AG10803 (cell line): ENCODE data around the gene OR9I1.

Experiments used
- DNase-seq: peaks from one replicate; pipeline ENCODE4 v3.0.0; 2010; ENCODE audit warnings: low read depth
- H3K4me3 ChIP-seq: 2 replicates; pipeline ENCODE4 v1.5.1; 2011; ENCODE audit warnings: mild to moderate bottlenecking, low read length, control low read depth
- CTCF ChIP-seq: conservative IDR thresholded peaks from 2 replicates; pipeline ENCODE4 v1.5.1; 2011; ENCODE audit warnings: mild to moderate bottlenecking, low read length, control low read depth, inconsistent platforms

The OR9I1 gene, protein sequence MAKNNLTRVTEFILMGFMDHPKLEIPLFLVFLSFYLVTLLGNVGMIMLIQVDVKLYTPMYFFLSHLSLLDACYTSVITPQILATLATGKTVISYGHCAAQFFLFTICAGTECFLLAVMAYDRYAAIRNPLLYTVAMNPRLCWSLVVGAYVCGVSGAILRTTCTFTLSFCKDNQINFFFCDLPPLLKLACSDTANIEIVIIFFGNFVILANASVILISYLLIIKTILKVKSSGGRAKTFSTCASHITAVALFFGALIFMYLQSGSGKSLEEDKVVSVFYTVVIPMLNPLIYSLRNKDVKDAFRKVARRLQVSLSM

GRCh38 chr11:58125469-58125868 is at the start of gene OR9I1:
Gene OR9I1 (minus strand): TSS chr11:58125530. CDS start chr11:58119444, 6,086 bp downstream.
- TF ChIP-seq CTCF: no peak
- no peak for DNase-seq
- no peak within 1 kb of the TSS for H3K4me3 ChIP-seq

DNA sequence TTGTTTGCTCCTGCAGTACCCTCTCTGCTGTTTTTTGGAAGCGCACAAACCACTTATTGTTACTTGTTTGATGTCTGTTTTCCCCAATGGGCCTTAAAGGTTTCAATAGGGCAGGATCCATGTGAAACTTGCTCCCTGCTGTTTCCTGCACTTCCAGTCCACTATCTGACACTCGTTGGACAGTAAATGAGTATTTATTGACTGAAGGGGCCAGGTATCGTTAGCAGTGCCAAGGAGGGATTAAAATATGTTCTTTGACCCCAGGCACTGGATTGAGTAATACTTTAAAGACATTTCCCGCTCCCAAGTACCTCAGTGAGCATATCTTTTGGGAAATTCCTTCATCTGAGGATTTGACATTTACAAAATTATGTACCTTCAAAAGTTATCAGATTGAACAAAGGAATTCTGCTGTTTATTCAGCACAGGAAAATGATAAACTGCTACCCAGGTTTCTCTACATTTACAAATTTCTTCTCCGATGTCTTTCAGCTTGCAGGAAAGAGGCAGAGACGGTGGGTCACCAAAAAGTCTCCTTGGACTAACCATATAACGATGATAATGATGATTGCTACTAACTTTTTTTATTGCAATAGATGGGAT is 40.3 kb upstream of the OR9I1 start:
- no peak for DNase-seq
- no peak for TF ChIP-seq CTCF

GRCh38 chr11:58164990-58165389 is 39.7 kb upstream of the OR9I1 start:
- TF ChIP-seq CTCF: no peak
- H3K4me3 ChIP-seq: no peak overlapping the region
- DNase-seq: no peak

More for the DNA sequence above, 40.3 kb upstream of the OR9I1 start:
- no peak overlapping the region for H3K4me3 ChIP-seq

DNA sequence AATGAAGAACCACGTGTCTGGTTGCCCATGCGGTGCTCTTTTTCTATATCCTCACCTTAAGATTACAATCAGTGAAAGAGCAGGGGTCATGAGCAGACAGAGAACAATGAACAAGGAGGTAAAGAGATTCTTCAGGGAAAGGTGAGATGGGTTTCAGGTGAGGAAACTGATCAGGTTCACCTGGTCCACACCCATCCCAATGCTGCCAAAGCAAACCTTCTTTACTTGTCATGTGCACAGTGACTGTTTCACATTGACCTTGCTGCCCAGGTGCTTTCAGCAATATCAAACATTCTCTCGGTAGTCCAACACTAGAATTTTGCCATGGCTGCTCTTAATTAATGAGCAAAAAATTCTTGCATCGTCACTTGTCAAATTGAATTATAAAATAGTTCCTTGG is 39.1 kb upstream of the OR9I1 start:
- TF ChIP-seq CTCF: no peak
- DNase-seq: no peak
- no peak overlapping the region for H3K4me3 ChIP-seq

DNA sequence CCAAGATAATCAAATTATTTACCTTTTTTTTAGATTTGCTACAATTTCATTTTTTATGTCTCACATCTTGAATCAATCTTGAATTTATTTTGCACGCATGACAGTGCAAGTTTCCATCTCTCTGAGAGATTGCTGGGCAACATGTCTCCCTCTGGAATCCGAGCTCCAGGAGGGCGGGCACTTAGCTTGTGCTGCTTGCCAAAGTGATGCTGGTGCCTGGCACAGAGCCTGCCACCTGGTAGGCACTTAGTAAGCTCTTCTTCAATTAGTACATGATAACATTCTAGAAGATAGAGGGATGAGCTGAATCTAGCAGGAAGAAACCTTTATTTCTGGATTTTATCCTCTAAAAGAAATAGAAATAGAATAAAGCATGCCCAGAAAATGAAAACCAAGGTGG is 27.5 kb upstream of the OR9I1 start:
- H3K4me3 ChIP-seq: no peak overlapping the region
- no peak for TF ChIP-seq CTCF
- no peak for DNase-seq

- DNase-seq: no peak
- H3K4me3 ChIP-seq: no peak overlapping the region
- TF ChIP-seq CTCF: no peak
Observed at GRCh38 chr11:58142761-58143160, 17.4 kb upstream of the OR9I1 start.

- no peak for DNase-seq
- TF ChIP-seq CTCF: no peak
- no peak overlapping the region for H3K4me3 ChIP-seq
Observed at GRCh38 chr11:58135171-58135570, 9.8 kb upstream of the OR9I1 start.
